GM12878 (cell line): ENCODE results near the gene ZNF83. TPM values are rescaled to one million over a fixed set of nuclear protein-coding genes. Genes with fewer than 3 reads are reported as not detected.

Experiments used
- ATF7 ChIP-seq: fragments of 450-650 bp; IDR thresholded peaks from 2 replicates; pipeline ENCODE4 v1.6.1; 2016; ENCODE audit warnings: low read depth, mild to moderate bottlenecking
- HDAC6 ChIP-seq: fragments of 200-600 bp; sonication (generic); IDR thresholded peaks from one replicate; pipeline ENCODE4 v1.8.0; 2017; ENCODE audit warnings: antibody characterized with exemption; ENCODE audit not compliant: unreplicated experiment
- HSF1 ChIP-seq: fragments of 150-350 bp; IDR thresholded peaks from 2 replicates; pipeline ENCODE4 v1.6.1; 2014; ENCODE audit warnings: mild to moderate bottlenecking, low read depth, low read length
- IRF3 ChIP-seq: fragments of 450-650 bp; IDR thresholded peaks from 2 replicates; pipeline ENCODE4 v1.6.1; 2014; ENCODE audit warnings: mild to moderate bottlenecking
- MLLT1 ChIP-seq: fragments of 450-650 bp; IDR thresholded peaks from 2 replicates; pipeline ENCODE4 v1.6.1; 2016; ENCODE audit warnings: mild to moderate bottlenecking
- MYC ChIP-seq: IDR thresholded peaks from 2 replicates; pipeline ENCODE4 v1.6.1; 2011; ENCODE audit warnings: mild to moderate bottlenecking, low read length, moderate library complexity, inconsistent platforms; ENCODE audit not compliant: insufficient read depth, insufficient replicate concordance, insufficient read length, severe bottlenecking
- NBN ChIP-seq: fragments of 450-650 bp; IDR thresholded peaks from 2 replicates; pipeline ENCODE4 v1.6.1; 2016
- NFYA ChIP-seq: IDR thresholded peaks from 2 replicates; pipeline ENCODE4 v1.6.1; 2011; ENCODE audit warnings: low read depth, mild to moderate bottlenecking, low read length, improper control_type of control experiment, borderline replicate concordance
- RB1 ChIP-seq: fragments of 450-650 bp; formaldehyde crosslinking; IDR thresholded peaks from 2 replicates; pipeline ENCODE4 v1.6.1; 2017; ENCODE audit warnings: mild to moderate bottlenecking, borderline replicate concordance
- USF2 ChIP-seq: IDR thresholded peaks from 2 replicates; pipeline ENCODE4 v1.6.1; 2011; ENCODE audit warnings: low read depth, low read length, improper control_type of control experiment, borderline replicate concordance
- ZBTB33 ChIP-seq: fragments of 450-650 bp; IDR thresholded peaks from 2 replicates; pipeline ENCODE4 v1.6.1; 2017; ENCODE audit warnings: mild to moderate bottlenecking
- ZNF384 ChIP-seq: IDR thresholded peaks from 2 replicates; pipeline ENCODE4 v1.6.1; 2012; ENCODE audit warnings: low read depth, mild to moderate bottlenecking, low read length, improper control_type of control experiment, borderline replicate concordance
- ZNF622 ChIP-seq: fragments of 450-650 bp; IDR thresholded peaks from 2 replicates; pipeline ENCODE4 v1.6.1; 2017; ENCODE audit warnings: mild to moderate bottlenecking, inconsistent platforms
- polyA plus RNA-seq, 11 experiments: library from polyadenylated mRNA; depleted of rRNA in 4 of 11; unstranded in 6 of 11; stranded (reverse) in 5 of 11; fragments of >200 nt; fragmentation: Nextera tagmentation in 4 of 11; fragmentation: Illumina TruSeq in 1 of 11; extraction: Ambion mirVana in 4 of 11; extraction: Trizol in 1 of 11; gene quantifications; 1 replicate in 1 of 11; 2 replicates in 10 of 11; pipeline versions ENCODE4 v1.2.1 to v1.2.3, GENCODE V29; 2011 to 2016; ENCODE audit warnings: inconsistent platforms in 2 of 11, missing spikeins in 2 of 11, low read depth in 1 of 11
- total RNA-seq, 4 experiments: library from RNA; depleted of rRNA in 3 of 4; stranded (reverse); fragments of >200 nt in 3 of 4; fragmentation: Illumina TruSeq in 1 of 4; extraction: Trizol in 1 of 4; gene quantifications; 2 replicates each; pipeline versions ENCODE4 v1.2.1 to v1.2.3, GENCODE V29; 2013 to 2021
- TF ChIP-seq, protein P1 (sequence below): IDR thresholded peaks from 2 replicates; pipeline ENCODE4 v1.6.1; 2012; ENCODE audit warnings: mild to moderate bottlenecking, low read depth, low read length

Gene ZNF83
- total and polyA plus RNA-seq, 10 of the 15 experiments (the other 5 are each of a cell fraction or from before 2014, with no cell fraction given) = 9.9 to 90.1 (median 18.7) TPM

- TF ChIP-seq ATF7 (peak; percentile 27; the same call in 1 of the 2 replicates), NBN (peak; percentile 78; the same call in 1 of the 2 replicates), RB1 (0 out of 2 replicates have a peak, but pooled peaks have one; percentile 34), MLLT1 (peak; percentile 71; the same call in 1 of the 2 replicates), NFYA (no peak), HSF1 (no peak), MYC (no peak), ZNF384 (no peak), USF2 (no peak), ZBTB33 (no peak), IRF3 (no peak), ZNF622 (no peak), HDAC6 (no peak)
- TF ChIP-seq, protein P1, sequence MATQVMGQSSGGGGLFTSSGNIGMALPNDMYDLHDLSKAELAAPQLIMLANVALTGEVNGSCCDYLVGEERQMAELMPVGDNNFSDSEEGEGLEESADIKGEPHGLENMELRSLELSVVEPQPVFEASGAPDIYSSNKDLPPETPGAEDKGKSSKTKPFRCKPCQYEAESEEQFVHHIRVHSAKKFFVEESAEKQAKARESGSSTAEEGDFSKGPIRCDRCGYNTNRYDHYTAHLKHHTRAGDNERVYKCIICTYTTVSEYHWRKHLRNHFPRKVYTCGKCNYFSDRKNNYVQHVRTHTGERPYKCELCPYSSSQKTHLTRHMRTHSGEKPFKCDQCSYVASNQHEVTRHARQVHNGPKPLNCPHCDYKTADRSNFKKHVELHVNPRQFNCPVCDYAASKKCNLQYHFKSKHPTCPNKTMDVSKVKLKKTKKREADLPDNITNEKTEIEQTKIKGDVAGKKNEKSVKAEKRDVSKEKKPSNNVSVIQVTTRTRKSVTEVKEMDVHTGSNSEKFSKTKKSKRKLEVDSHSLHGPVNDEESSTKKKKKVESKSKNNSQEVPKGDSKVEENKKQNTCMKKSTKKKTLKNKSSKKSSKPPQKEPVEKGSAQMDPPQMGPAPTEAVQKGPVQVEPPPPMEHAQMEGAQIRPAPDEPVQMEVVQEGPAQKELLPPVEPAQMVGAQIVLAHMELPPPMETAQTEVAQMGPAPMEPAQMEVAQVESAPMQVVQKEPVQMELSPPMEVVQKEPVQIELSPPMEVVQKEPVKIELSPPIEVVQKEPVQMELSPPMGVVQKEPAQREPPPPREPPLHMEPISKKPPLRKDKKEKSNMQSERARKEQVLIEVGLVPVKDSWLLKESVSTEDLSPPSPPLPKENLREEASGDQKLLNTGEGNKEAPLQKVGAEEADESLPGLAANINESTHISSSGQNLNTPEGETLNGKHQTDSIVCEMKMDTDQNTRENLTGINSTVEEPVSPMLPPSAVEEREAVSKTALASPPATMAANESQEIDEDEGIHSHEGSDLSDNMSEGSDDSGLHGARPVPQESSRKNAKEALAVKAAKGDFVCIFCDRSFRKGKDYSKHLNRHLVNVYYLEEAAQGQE = no peak
Observed at GRCh38 chr19:52570000-52570861, 67.9 kb downstream of the ZNF83 start, which contains the start of gene ZNF701 (continued).
